Measurements from ENCODE around the gene SLC30A3.

DNA sequence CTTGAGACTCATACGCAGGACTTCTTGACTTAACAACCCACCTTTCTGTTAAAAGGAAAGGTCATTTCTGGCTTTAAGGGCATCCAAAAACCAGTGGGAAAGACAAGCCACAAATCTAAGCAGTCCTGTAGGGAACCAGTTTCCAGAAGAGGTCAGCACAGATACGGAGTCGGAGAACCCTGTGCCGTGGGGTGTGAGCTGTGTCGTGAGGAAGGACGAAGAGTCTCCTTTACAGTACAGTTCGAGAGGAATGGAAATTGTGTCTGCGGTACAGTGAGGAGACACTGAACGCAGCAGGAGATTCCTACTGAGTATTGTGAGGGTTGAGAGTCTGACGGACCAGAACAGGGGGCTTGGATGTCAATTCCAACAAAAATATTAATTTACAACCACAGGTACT, 17.7 kb downstream of the SLC30A3 start:
- TF ChIP-seq, protein P1, sequence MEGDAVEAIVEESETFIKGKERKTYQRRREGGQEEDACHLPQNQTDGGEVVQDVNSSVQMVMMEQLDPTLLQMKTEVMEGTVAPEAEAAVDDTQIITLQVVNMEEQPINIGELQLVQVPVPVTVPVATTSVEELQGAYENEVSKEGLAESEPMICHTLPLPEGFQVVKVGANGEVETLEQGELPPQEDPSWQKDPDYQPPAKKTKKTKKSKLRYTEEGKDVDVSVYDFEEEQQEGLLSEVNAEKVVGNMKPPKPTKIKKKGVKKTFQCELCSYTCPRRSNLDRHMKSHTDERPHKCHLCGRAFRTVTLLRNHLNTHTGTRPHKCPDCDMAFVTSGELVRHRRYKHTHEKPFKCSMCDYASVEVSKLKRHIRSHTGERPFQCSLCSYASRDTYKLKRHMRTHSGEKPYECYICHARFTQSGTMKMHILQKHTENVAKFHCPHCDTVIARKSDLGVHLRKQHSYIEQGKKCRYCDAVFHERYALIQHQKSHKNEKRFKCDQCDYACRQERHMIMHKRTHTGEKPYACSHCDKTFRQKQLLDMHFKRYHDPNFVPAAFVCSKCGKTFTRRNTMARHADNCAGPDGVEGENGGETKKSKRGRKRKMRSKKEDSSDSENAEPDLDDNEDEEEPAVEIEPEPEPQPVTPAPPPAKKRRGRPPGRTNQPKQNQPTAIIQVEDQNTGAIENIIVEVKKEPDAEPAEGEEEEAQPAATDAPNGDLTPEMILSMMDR (IDR thresholded peaks at IDR 0.05) = no peak
- TF ChIP-seq POLR2A (IDR thresholded peaks at IDR 0.05) (no peak), EP300 (IDR thresholded peaks at IDR 0.05) (no peak)

Data from tibial nerve (tissue), 4 donors.